Memory B cell (primary cell): ENCODE results near the gene AMFR.

ENCODE experiments used
- ATAC-seq: fragments of 150-1000 bp; cut with Tn5 transposase; 2 replicates; pipeline ENCODE4 v1.10.0; 2021; ENCODE audit warnings: low read depth, mild to moderate bottlenecking, moderate library complexity
- DNase-seq, 2 donors: peaks; one replicate each; pipeline ENCODE4 v3.0.0; 2022; ENCODE audit warnings: low spot score in 2 of 2
- H3K27ac Mint-ChIP-seq: one replicate; pipeline ENCODE4 v1.8.0; 2022; ENCODE audit warnings: mild to moderate bottlenecking, moderate library complexity, mixed read lengths
- H3K27me3 Mint-ChIP-seq: one replicate; pipeline ENCODE4 v1.8.0; 2022; ENCODE audit warnings: mixed read lengths
- H3K36me3 Mint-ChIP-seq: one replicate; pipeline ENCODE4 v1.8.0; 2022; ENCODE audit warnings: mild to moderate bottlenecking, mixed read lengths
- H3K4me1 Mint-ChIP-seq: one replicate; pipeline ENCODE4 v1.8.0; 2022; ENCODE audit warnings: mixed read lengths
- H3K4me3 Mint-ChIP-seq: one replicate; pipeline ENCODE4 v1.8.0; 2022; ENCODE audit warnings: mild to moderate bottlenecking, moderate library complexity, mixed read lengths
- H3K9me3 Mint-ChIP-seq: one replicate; pipeline ENCODE4 v1.8.0; 2022; ENCODE audit warnings: mixed read lengths

The AMFR gene

DNA sequence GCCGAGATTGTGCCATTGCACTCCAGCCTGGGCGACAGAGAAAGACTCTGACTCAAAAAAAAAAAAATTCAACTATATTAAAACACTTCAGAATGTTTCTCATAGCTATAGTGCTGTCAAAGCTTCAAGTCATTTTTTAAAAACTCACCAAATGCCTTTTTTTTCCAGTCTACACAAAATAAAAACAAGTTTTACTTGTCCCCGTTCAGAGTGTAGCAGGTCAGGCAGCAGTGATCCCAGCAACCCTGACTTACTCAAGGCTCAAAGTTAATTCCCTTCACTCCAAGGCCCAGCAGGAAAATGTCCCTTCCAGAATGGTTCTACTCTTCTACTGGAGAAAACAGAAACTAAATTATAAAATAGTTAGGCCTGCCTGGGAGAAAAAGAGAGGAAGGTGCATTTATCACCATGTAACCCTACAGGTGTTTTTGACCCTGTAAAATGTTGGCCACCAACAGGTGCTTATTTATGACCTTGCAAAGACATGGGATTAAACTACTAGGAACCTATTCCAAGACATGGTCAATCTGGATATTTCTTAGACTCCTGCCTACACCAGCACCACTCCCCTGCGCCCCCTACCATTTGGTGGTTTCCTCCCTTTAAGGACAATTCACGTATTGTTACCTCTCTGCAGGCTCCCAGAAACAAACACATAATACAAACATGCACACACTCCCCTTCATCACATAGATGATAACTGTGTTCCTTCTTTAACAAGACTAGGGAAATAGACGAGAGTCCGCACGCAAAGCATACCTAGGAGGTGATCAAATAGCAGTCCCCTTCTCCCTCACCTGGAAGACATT, 5.4 kb downstream of the AMFR start:
- Mint-ChIP-seq H3K27me3 (no peaks in the 10 kb centered on the region), H3K4me1 (peaks cover 40% of the 10 kb centered on the region), H3K27ac (peak overlapping the region; percentile 96), H3K4me3 (peak overlapping the region; percentile 58), H3K9me3 (no peaks in the 10 kb centered on the region), H3K36me3 (no peaks in the 10 kb centered on the region)
- DNase-seq (no peak), ATAC-seq (no peak)

- H3K27ac Mint-ChIP-seq, result no peak overlapping the region
- DNase-seq (no peak), ATAC-seq (no peak)
- no peak overlapping the region for H3K4me3 Mint-ChIP-seq
- no peaks in the 10 kb centered on the region for H3K9me3 Mint-ChIP-seq
- H3K27me3 Mint-ChIP-seq, result no peaks in the 10 kb centered on the region
- peaks cover 6% of the 10 kb centered on the region for H3K36me3 Mint-ChIP-seq
- peaks cover 21% of the 10 kb centered on the region for H3K4me1 Mint-ChIP-seq
These were observed 8.2 kb downstream of the AMFR start for GRCh38 chr16:56417138-56417537.

- Mint-ChIP-seq H3K9me3 (no peaks in the 10 kb centered on the region), H3K36me3 (peaks cover 10% of the 10 kb centered on the region), H3K27ac (peak overlapping the region; percentile 81), H3K4me1 (peaks cover 14% of the 10 kb centered on the region), H3K27me3 (no peaks in the 10 kb centered on the region), H3K4me3 (no peak overlapping the region)
- DNase-seq, result no peak
- peak; percentile 81 for ATAC-seq
These were observed 9.5 kb downstream of the AMFR start for GRCh38 chr16:56415875-56416274.

DNA sequence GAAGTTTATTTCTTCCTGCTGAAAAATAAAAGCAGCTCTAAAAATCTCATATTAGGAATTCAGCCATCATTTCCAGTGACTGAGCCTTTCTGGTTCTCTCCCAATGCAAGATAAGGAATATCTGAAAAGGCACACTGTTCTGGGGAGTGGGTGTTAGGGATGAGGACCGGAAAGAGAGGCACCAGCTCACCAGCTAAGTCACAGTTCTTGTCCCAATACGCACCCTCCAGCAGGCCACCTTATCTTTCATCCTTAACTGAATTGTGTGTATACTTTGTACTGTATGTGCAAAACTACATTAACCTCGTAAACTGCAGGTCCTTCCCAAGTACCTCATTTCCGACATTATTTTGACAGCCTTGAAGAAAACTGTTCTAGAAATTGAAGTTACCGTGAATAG, 11.0 kb downstream of the AMFR start:
- Mint-ChIP-seq H3K27me3 (no peaks in the 10 kb centered on the region), H3K36me3 (peaks cover 11% of the 10 kb centered on the region), H3K4me1 (peaks cover 7% of the 10 kb centered on the region), H3K27ac (peak overlapping the region; percentile 81), H3K9me3 (no peaks in the 10 kb centered on the region), H3K4me3 (no peak overlapping the region)
- DNase-seq, result no peak
- ATAC-seq, result no peak

GRCh38 chr16:56413381-56413780, 12.0 kb downstream of the AMFR start:
- Mint-ChIP-seq H3K4me1 (peaks cover 6% of the 10 kb centered on the region), H3K27ac (peak overlapping the region; percentile 81), H3K36me3 (peaks cover 18% of the 10 kb centered on the region)

GRCh38 chr16:56411624-56412023, 13.7 kb downstream of the AMFR start:
- no peak overlapping the region for H3K27ac Mint-ChIP-seq
- peaks cover 22% of the 10 kb centered on the region for H3K36me3 Mint-ChIP-seq
- DNase-seq (no peak), ATAC-seq (no peak)
- H3K4me1 Mint-ChIP-seq, result peaks cover 8% of the 10 kb centered on the region
- H3K9me3 Mint-ChIP-seq, result no peaks in the 10 kb centered on the region
- no peak overlapping the region for H3K4me3 Mint-ChIP-seq
- no peaks in the 10 kb centered on the region for H3K27me3 Mint-ChIP-seq

More at GRCh38 chr16:56413381-56413780, 12.0 kb downstream of the AMFR start:
- H3K27me3 Mint-ChIP-seq, result no peaks in the 10 kb centered on the region
- H3K9me3 Mint-ChIP-seq, result no peaks in the 10 kb centered on the region
- no peak for ATAC-seq
- no peak overlapping the region for H3K4me3 Mint-ChIP-seq
- no peak for DNase-seq

- Mint-ChIP-seq H3K4me1 (peaks cover 8% of the 10 kb centered on the region), H3K27me3 (no peaks in the 10 kb centered on the region), H3K27ac (no peak overlapping the region), H3K9me3 (no peaks in the 10 kb centered on the region), H3K36me3 (peaks cover 22% of the 10 kb centered on the region), H3K4me3 (no peak overlapping the region)
- no peak for DNase-seq
- no peak for ATAC-seq
These were observed 14.2 kb downstream of the AMFR start for GRCh38 chr16:56411123-56411522.

DNA sequence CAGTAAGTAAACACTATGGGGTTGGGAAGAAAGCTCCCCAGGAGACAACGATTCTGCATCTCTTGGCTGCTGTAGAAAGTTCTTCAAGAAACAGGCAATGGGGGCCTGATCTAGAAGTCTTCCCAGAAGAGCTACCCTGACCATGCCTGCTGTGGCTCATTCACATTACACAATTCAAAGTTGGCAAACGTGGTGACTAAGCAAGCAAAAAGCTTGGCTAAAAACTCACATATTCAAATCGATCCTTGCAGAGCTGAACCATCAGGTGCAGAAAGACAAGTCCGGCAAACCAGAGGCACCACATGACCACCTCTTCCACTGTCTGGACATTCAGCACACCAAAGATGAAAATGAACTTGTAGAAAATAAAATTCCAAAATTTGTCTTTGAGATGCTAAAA, 16.1 kb downstream of the AMFR start:
- Mint-ChIP-seq H3K9me3 (no peaks in the 10 kb centered on the region), H3K27ac (no peak overlapping the region), H3K27me3 (no peaks in the 10 kb centered on the region), H3K4me1 (peaks cover 8% of the 10 kb centered on the region), H3K36me3 (peaks cover 33% of the 10 kb centered on the region), H3K4me3 (no peak overlapping the region)
- no peak for ATAC-seq
- DNase-seq, result no peak

DNA sequence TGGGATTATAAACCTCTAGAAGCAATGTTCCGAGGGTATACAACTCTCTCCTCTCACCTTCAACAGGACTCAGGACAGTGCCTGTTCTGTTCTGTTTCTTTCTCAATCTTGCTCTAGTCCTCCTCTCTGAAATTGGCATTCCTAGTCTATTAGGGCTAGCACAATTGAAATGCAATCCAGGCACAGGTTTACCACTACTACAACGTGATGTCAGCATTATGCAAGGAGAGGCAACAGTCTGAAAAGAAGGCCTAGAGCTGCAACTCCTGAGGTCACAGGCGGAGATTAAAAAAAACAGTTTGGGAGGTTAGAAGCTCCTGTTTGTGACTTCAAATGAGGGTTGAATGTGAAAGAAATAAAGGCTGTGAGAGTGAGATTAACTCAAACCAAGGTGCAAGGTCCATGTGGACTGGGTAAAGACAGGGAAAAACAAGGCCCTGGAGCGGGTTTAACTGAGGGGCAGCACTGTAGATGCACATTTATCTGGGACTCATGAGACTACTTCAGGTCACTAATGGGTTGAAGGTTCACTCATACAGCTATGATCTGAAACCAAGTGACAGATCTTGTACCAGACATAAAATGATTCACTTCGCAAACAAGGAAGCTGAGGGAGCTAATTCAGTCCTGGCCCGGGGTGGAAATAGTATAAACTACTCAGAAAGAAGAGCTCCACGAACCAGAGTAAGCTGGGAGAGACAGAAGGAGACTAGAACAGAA, 16.8 kb downstream of the AMFR start:
- ATAC-seq (no peak), DNase-seq (no peak)
- Mint-ChIP-seq H3K27me3 (no peaks in the 10 kb centered on the region), H3K4me3 (no peak overlapping the region), H3K9me3 (no peaks in the 10 kb centered on the region), H3K4me1 (peaks cover 8% of the 10 kb centered on the region), H3K36me3 (peaks cover 30% of the 10 kb centered on the region), H3K27ac (no peak overlapping the region)

- Mint-ChIP-seq H3K36me3 (peaks cover 28% of the 10 kb centered on the region), H3K4me3 (no peak overlapping the region), H3K9me3 (no peaks in the 10 kb centered on the region), H3K4me1 (peaks cover 8% of the 10 kb centered on the region), H3K27ac (no peak overlapping the region), H3K27me3 (no peaks in the 10 kb centered on the region)
- ATAC-seq, result no peak
- DNase-seq, result no peak
These were observed 19.2 kb downstream of the AMFR start for GRCh38 chr16:56405977-56406672.

- no peak for DNase-seq
- H3K4me3 Mint-ChIP-seq, result no peak overlapping the region
- ATAC-seq, result peak; percentile 66
- peaks cover 18% of the 10 kb centered on the region for H3K4me1 Mint-ChIP-seq
- H3K27ac Mint-ChIP-seq, result peak overlapping the region; percentile 11
- H3K9me3 Mint-ChIP-seq, result peaks cover 2% of the 10 kb centered on the region
- H3K36me3 Mint-ChIP-seq, result peaks cover 36% of the 10 kb centered on the region
- H3K27me3 Mint-ChIP-seq, result no peaks in the 10 kb centered on the region
These were observed 23.9 kb downstream of the AMFR start for GRCh38 chr16:56401482-56401881.

DNA sequence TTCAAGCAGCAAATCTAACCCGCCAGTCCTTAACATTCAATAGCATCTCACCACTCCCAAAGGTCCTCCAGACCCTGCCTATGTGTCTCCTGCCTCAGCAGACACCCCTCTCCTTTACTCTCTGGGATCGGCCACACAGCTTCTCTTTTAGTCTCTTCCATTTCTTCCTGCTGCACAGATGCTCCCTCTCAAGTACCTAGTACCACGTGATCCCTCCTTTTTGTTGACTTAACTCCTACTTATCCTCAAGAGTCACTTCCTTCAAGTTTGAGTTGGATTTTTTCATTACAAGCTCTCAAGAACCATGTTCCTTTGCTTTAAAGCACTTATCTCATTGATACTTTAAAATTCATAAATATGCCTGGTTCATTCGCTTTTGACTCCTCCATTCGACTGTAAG, 24.9 kb downstream of the AMFR start:
- DNase-seq (no peak), ATAC-seq (no peak)
- Mint-ChIP-seq H3K27me3 (no peaks in the 10 kb centered on the region), H3K4me3 (no peak overlapping the region), H3K27ac (peak overlapping the region; percentile 42), H3K4me1 (peaks cover 20% of the 10 kb centered on the region), H3K36me3 (peaks cover 37% of the 10 kb centered on the region), H3K9me3 (peaks cover 2% of the 10 kb centered on the region)

- Mint-ChIP-seq H3K27ac (peak overlapping the region; percentile 42), H3K9me3 (peaks cover 2% of the 10 kb centered on the region), H3K4me3 (no peak overlapping the region), H3K27me3 (no peaks in the 10 kb centered on the region), H3K4me1 (peaks cover 20% of the 10 kb centered on the region), H3K36me3 (peaks cover 36% of the 10 kb centered on the region)
- ATAC-seq (no peak), DNase-seq (no peak)
These were observed 25.9 kb downstream of the AMFR start for GRCh38 chr16:56399486-56399885.

DNA sequence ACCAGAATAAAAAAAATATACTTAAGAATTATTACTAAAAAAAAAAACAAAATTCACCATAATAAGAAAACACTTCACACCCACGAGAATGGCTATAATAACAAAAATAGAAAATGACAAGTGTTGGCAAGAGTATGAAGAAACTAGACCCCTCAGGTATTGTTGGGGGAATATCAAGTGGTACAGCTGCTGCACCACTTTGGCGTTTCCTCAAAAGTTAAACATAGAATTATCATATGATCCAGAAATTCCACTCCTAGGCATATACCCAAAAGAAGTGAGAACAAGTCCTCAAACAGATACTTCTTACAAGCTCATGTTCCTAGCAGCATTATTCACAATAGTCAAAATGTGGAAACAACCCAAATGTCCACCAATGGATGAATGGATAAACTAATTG, 26.3 kb downstream of the AMFR start:
- DNase-seq, result no peak
- no peak overlapping the region for H3K27ac Mint-ChIP-seq
- peaks cover 20% of the 10 kb centered on the region for H3K4me1 Mint-ChIP-seq
- H3K27me3 Mint-ChIP-seq, result no peaks in the 10 kb centered on the region
- peaks cover 34% of the 10 kb centered on the region for H3K36me3 Mint-ChIP-seq
- H3K4me3 Mint-ChIP-seq, result no peak overlapping the region
- no peak for ATAC-seq
- H3K9me3 Mint-ChIP-seq, result peaks cover 2% of the 10 kb centered on the region
